ENCODE data around the gene SMARCD1. TPM values are rescaled to one million over a fixed set of nuclear protein-coding genes. Genes with fewer than 3 reads are reported as not detected.

The SMARCD1 gene
- total and polyA plus RNA-seq, 9 of the 15 experiments (the other 6 are each of a cell fraction or from before 2014, with no cell fraction given): 0.86 to 91.7 (median 48.0) TPM

GRCh38 chr12:50132505-50133135 is 47.5 kb downstream of the SMARCD1 start:
- BruUV-seq (replicated peaks): no TSS peak
- H3K4me1 ChIP-seq (replicated peaks in 1 of 2; ENCODE audit: control insufficient read depth in 2 of 2, insufficient read depth in 2 of 2, low read length in 2 of 2): no peaks in the 10 kb centered on the region
- no peaks in the 10 kb centered on the region for H3K79me2 ChIP-seq (ENCODE audit: control insufficient read depth, insufficient read depth, low read length)
- H3K9me3 ChIP-seq (replicated peaks; ENCODE audit: control insufficient read depth, insufficient read depth, low read depth, low read length): no peaks in the 10 kb centered on the region
- no peak overlapping the region for H3K4me2 ChIP-seq (ENCODE audit: insufficient read depth, low read length)
- H3K9ac ChIP-seq (ENCODE audit: insufficient read depth in 1 of 2, low read depth in 2 of 2, low read length in 2 of 2): no peak overlapping the region
- intact Hi-C loops (cut with micrococcal nuclease) (loop anchor here (2.0 kb wide), 1 partner anchor 42 kb away; no protein-coding TSS in a partner anchor), in situ Hi-C loops (cut with MboI) (no loop called here)
- peak; percentile 60 for FAIRE-seq
- 79% methylated on average over 2 of the region's 2 CpGs for WGBS (ENCODE audit: insufficient coverage, low coverage, missing lambda C conversion rate)
- peaks cover 73% of the 10 kb centered on the region for H3K36me3 ChIP-seq (ENCODE audit: control insufficient read depth, insufficient read depth, low read length)
- no peaks in the 10 kb centered on the region for H4K20me1 ChIP-seq (replicated peaks; ENCODE audit: control insufficient read depth, insufficient read depth, low read length)
- no peak overlapping the region for H3K27ac ChIP-seq (ENCODE audit: extremely low read depth, low read depth, low read length)
- POLR2A ChIA-PET: interaction anchor here (0.6 to 1.6 kb wide), 4 partner anchors 15 to 1499 kb away, joined by 3 to 5 read pairs (median 3); partner anchors contain the start of gene CERS5
- DNase-seq (ENCODE audit: extremely low read depth in 1 of 4, low spot score in 3 of 4): peak in 1 of 4 experiments; percentile 23
- CTCF ChIA-PET (ENCODE audit: low intra/inter-chr PET ratio): interaction anchor here (0.5 to 1.8 kb wide), 7 partner anchors 20 to 1210 kb away, joined by 3 to 7 read pairs (median 3); no protein-coding TSS in a partner anchor
- H2AFZ ChIP-seq (ENCODE audit: low read depth, low read length): no peak overlapping the region
- H3K27me3 ChIP-seq (ENCODE audit: control insufficient read depth in 2 of 2, insufficient read depth in 2 of 2, low read length in 2 of 2): no peaks in the 10 kb centered on the region
- ATAC-seq: peak; percentile 60; the same call in 1 of the 3 replicates
- no peaks in the 10 kb centered on the region for H3K9me1 ChIP-seq (ENCODE audit: control insufficient read depth, insufficient read depth, low read length)
- no peak overlapping the region for H3K4me3 ChIP-seq
- TF ChIP-seq PTTG1 (tag; IDR thresholded peaks at IDR 0.05; ENCODE audit: low read depth): no peak
- 0 out of 2 replicates have a peak, but pooled peaks have one; percentile 31 for TF ChIP-seq NR2C1 (IDR thresholded peaks at IDR 0.05)
- peak; percentile 48; the same call in 1 of the 2 replicates for TF ChIP-seq NR2C1 (tag; IDR thresholded peaks at IDR 0.05)
- no peak for TF ChIP-seq ZFP91 (CRISPR knock-in tag; IDR thresholded peaks at IDR 0.05)
- TF ChIP-seq PATZ1 (CRISPR knock-in tag; IDR thresholded peaks at IDR 0.05; ENCODE audit: borderline replicate concordance): no peak
- TF ChIP-seq HNRNPL (IDR thresholded peaks at IDR 0.05; ENCODE audit: low read depth, low read length): no peak
- no peak for TF ChIP-seq IRF2 (CRISPR knock-in tag; IDR thresholded peaks at IDR 0.05)
- TF ChIP-seq PURB (CRISPR knock-in tag; IDR thresholded peaks at IDR 0.05; ENCODE audit: low read depth): no peak
- no peak for TF ChIP-seq MLX (CRISPR knock-in tag; conservative IDR thresholded peaks at IDR 0.05)
- TF ChIP-seq TFE3 (CRISPR knock-in tag; IDR thresholded peaks at IDR 0.05): no peak
- TF ChIP-seq CREB5 (CRISPR knock-in tag; IDR thresholded peaks at IDR 0.05): no peak
- TF ChIP-seq RAD21 (CRISPR knock-in tag; conservative IDR thresholded peaks at IDR 0.05 in 1 of 2, IDR thresholded peaks at IDR 0.05 in 1 of 2): peak in 1 of 2 experiments; percentile 50; a peak in 2 of 4 replicates
- no peak for TF ChIP-seq MEF2D (tag; conservative IDR thresholded peaks at IDR 0.05; ENCODE audit: low read depth)

Measured in K562 (cell line).